Measurements from ENCODE around the gene B4GALT4.
A peak's percentile ranks its signal among the peaks of the same experiment; 100 is the strongest.
"Not testable (repeated sequence)": the region's sequence is repeated elsewhere in the genome, so short reads cannot be mapped to it uniquely, and the experiment has no call there.

B4GALT4 gene

DNA sequence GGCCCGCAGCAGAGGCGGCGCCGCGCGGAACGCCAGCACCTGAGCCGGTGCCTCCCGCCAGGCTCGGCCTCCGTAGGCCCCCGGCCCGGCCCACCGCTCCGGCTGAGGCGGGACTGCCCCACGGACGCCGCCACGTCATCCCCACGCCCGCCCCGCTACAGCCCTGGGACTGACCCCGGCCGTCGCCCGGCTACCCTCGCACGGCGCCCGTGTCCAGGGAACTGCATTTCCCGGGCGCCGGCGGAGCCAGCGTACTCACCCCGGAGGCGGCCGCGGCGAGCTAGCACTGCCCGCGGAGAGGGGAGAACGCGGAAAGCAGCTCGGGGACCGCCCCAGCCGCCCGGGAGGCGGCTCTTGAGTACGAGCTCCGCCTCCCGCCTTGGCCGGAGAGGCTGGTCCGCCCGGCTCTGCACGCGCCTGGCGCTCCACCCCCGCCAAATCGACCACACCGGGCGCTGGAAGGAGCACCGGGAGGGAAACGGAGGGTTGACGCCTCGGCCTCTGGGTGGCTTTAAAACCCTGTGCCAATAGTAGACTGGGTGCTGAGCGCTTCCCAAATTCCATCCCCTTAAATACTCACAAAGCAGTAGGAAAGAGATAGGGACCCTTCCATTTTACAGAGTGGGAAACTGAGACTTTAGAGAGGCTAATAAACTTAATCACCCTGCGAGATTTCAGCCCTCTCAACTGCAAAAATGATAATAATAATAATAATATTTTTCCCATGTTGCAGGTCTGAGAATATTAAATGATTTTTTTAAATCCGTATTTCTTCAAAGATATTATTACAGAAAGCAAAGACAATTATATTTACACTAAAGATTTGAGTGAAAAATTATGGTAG, at the start of gene B4GALT4:
TSS of gene B4GALT4 (minus strand) at position 288 of the 844 bp plus-strand sequence. CDS start 10,779 bp downstream, outside the sequence.
- peak; percentile 94 for DNase-seq

DNA sequence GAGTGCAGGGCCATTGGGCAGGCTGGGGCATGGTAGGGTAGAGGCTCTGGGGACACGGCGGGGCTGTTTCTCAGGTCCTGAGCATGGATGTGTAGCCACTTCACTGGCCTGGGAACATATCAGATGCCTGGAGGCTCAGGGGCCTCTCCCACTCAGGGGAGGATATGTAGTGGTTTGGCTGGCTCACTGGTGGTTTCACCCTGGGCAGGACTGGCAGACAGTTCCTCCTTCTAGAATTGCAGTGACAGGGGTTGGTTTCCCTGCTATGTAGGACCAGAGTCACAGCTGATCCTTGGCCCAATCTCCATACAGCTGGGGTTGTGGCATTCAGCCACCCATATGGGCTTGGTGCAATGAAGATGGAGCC, 48.7 kb upstream of the B4GALT4 start:
- no peak for DNase-seq

DNA sequence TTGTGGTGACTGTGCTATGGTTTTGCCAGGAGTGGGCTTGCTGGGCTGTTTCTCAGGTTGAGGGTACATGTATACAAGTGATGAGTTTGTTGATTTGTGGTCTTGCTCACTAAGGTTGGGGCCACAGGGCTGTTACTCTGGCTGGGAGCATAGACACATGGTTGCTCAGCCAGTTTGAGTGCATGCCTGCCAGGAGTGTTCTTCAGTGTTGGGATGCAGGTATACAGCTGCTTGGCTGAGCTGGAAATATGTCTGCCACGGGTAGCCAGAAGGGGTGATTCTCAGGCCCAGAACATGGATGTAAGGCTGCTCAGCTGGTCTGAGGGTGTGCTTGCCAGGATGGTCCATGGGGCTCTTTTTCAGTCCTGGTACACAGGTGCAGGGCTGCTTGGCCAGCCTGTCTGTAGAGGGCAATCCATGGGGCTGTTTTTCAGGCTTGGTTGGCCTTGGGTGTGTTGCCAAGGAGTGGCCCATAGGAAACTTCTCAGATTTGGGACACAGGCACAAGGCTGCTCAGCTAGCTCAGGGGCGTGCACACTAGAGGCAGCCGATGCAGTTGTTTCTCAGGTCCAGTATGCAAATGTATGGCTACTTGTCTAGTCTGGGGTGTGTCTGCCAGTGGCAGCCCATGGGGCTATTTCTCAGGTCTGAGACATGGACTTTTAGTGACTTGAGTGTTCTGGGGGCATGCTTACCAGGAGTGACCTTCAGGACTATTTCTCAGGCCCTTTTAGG, 48.2 kb upstream of the B4GALT4 start:
- DNase-seq = no peak

- DNase-seq = no peak
These were observed 39.0 kb upstream of the B4GALT4 start for GRCh38 chr3:119279584-119280243.

GRCh38 chr3:119279101-119279554, 38.5 kb upstream of the B4GALT4 start:
- DNase-seq = no peak

DNA sequence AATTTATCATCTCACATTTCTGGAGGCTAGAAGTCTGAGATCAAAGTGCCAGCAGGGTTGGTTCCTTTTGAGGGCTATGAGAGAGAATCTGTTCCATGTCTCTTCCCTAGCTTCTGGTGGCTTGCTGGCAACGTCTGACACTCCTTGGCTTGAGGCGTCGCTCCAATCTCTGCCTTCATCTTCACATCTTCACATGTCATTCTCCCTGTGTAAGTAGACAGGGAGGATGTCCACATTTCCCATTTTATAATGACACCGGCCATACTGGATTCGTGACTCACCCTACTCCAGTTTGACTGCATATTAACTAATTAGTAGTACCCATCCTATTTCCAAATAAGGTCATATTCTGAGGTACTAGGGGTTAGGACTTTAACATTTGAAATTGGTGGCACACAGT, 36.0 kb upstream of the B4GALT4 start:
- no peak for DNase-seq

GRCh38 chr3:119270212-119270611, 29.5 kb upstream of the B4GALT4 start:
- DNase-seq = not testable (repeated sequence)

DNA sequence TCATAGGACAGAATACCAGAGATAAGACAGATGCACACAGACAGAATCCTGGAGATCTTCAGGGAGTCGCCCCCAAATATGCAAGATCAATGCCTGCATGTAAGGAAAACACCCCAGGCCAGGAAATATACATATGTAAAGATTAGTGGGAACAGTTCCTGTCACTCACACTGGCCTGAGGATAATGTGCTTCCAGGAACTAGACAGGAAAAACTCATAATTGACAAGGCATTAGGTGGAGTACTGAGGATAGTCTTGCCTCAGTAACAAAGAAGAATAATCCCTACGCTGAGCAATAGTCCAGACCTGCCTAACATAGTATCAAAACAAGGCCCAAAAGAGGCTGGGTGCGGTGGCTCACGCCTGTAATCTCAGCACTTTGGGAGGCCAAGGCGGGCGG, 20.4 kb upstream of the B4GALT4 start:
- no peak for DNase-seq

GRCh38 chr3:119259821-119260220, 19.1 kb upstream of the B4GALT4 start:
- no peak for DNase-seq

GRCh38 chr3:119258915-119259314, 18.2 kb upstream of the B4GALT4 start:
- DNase-seq = no peak

GRCh38 chr3:119257654-119258410, 17.2 kb upstream of the B4GALT4 start:
- DNase-seq = no peak

GRCh38 chr3:119257111-119257510, 16.4 kb upstream of the B4GALT4 start:
- no peak for DNase-seq

DNA sequence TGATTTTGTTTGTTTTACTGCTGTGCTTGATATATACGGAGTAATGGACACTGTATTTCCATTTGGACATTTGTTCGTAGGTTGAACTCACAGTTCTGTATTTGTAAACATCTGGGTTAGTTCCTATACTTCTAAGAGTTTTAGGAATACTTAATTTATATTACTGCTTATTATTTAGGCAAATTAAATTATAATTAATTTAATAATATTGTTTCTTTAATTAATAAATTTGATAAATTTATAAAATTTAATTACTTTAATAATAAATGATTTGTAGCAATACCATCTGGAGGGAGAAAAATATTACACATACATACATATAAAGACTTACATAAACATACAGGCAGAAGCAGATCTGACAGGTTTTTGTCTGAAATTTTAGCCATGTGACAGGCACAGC, 14.5 kb upstream of the B4GALT4 start:
- no peak for DNase-seq

- DNase-seq = no peak
These were observed 5.1 kb upstream of the B4GALT4 start for GRCh38 chr3:119245778-119246177.

GRCh38 chr3:119243712-119244111, 3.0 kb upstream of the B4GALT4 start:
- no peak for DNase-seq

DNA sequence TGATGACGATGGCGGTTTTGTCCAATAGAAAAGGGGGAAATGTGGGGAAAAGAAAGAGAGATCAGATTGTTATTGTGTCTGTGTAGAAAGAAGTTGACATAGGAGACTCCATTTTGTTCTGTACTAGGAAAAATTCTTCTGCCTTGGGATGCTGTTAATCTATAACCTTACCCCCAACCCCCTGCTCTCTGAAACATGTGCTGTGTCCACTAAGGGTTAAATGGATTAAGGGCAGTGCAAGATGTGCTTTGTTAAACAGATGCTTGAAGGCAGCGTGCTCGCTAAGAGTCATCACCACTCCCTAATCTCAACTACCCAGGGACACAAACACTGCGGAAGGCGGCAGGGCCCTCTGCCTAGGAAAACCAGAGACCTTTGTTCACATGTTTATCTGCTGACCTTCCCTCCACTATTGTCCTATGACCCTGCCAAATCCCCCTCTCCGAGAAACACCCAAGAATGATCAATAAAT, 2.4 kb upstream of the B4GALT4 start:
- not testable (repeated sequence) for DNase-seq

DNA sequence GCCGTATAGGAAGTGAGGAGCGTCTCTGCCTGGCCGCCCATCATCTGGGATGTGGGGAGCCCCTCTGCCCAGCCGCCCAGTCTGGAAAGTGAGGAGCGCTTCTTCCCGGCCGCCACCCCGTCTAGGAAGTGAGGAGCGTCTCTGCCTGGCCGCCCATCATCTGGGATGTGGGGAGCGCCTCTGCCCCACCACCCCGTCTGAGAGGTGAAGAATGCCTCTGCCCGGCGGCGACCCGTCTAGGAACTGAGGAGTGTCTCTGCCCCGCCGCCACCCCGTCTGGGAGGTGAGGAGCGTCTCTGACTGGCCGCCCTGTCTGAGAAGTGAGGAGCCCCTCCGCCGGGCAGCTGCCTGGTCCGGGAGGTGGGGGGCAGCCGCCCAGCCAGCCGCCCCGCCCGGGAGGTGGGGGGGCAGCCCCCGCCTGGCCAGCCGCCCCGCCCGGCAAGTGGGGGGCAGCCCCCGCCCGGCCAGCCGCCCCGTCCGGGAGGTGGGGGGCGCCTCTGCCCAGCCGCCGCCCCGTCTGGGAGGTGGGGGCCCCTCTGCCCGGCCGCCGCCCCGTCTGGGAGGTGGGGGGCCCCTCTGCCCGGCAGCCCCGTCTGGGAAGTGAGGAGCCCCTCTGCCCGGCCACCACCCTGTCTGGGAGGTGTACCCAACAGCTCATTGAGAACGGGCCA, 1.8 kb upstream of the B4GALT4 start:
- DNase-seq = not testable (repeated sequence)

GRCh38 chr3:119240101-119240590, 532 bp downstream of the B4GALT4 start:
- DNase-seq = peak; percentile 71

DNA sequence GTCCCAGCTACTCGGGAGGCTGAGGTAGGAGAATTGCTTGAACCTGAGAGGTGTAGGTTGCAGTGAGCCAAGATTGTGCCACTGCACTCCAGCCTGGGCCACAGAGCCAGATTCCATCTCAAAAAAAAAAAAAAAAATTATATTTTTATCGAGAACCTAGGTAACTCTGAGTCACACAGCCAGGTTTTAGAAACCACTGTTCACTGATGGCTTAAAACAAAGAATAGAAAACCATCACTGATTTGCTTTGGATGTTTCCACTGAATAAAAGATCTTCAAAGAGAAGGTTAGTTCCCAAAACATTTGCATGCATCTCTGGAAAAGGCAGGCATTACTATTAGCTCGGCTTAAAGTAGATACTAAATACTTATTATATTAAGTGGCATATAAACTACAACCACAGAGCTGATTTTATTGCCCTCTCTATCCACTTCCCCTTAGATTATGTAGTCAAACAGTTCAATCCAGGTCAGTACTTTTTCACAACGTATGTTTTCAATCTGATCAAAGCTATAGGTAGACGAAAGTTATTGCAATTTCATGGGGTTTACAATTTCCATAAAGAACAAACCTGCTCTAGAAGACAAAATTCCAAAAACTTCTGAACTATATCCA, 1.4 kb downstream of the B4GALT4 start:
- DNase-seq = no peak

- no peak for DNase-seq
These were observed 2.3 kb downstream of the B4GALT4 start for GRCh38 chr3:119238363-119238762.

DNA sequence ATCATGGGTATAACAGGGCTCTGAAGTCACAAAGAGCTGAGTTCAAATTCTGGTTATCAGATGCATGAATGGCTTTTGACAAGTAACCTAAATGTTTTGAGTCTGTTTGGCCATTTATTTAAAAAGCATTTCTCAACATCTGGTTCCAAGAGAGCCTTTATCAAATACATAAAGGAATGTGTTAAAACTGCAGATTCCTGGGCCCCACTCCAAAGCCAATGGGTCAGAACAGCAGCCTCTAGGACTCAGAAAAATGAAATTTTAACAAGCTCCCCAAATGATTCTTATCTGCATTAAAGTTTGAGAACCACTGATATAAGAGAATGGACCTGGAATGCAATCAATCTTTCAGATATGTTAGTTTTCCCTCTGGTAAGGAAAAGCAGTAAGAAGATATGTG, 3.4 kb downstream of the B4GALT4 start:
- no peak for DNase-seq

All from NCI-H146 (cell line).